ENCODE measurements around the gene ABT1.

DNA sequence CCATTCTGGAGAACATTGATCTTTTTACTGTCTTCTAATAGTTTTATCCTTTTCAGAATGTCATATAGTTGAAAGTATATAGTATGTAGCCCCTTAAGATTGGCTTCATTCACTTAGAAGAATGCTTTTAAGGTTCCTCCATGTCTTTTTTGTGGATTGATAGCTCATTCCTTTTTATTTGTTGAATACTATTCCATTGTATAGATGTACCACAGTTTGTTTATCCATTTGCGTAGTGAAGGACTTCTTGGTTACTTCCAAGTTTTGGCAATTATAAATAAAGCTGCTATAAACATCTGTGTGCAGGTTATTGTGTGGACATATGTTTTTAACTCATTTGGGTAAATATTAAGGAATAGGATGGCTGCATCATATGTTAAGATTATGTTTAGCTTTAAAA is 27.8 kb downstream of the ABT1 start:
- TF ChIP-seq, protein P1, sequence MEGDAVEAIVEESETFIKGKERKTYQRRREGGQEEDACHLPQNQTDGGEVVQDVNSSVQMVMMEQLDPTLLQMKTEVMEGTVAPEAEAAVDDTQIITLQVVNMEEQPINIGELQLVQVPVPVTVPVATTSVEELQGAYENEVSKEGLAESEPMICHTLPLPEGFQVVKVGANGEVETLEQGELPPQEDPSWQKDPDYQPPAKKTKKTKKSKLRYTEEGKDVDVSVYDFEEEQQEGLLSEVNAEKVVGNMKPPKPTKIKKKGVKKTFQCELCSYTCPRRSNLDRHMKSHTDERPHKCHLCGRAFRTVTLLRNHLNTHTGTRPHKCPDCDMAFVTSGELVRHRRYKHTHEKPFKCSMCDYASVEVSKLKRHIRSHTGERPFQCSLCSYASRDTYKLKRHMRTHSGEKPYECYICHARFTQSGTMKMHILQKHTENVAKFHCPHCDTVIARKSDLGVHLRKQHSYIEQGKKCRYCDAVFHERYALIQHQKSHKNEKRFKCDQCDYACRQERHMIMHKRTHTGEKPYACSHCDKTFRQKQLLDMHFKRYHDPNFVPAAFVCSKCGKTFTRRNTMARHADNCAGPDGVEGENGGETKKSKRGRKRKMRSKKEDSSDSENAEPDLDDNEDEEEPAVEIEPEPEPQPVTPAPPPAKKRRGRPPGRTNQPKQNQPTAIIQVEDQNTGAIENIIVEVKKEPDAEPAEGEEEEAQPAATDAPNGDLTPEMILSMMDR (IDR thresholded peaks at IDR 0.05; ENCODE audit: low read length) = no peak
- no peak for TF ChIP-seq EZH2 (optimal IDR thresholded peaks at IDR 0.05; ENCODE audit: low read depth, low read length)

All from MM.1S (cell line).